GM12892 (cell line): Measurements from ENCODE around the gene HLA-B.

Source experiments
- POLR2A ChIP-seq: IDR thresholded peaks from 2 replicates; pipeline ENCODE4 v1.6.1; 2011; ENCODE audit warnings: low read depth, low read length, control low read depth
- POLR2AphosphoS5 ChIP-seq: IDR thresholded peaks from 2 replicates; pipeline ENCODE4 v1.6.1; 2011; ENCODE audit warnings: low read depth, low read length, control low read depth

- TF ChIP-seq POLR2A (no peak), POLR2AphosphoS5 (no peak)
Observed at GRCh38 chr6:31352310-31352682, 4.7 kb downstream of the HLA-B start.
